A549 (cell line): ENCODE measurements around the gene AKR7A2. TPM values are rescaled to one million over a fixed set of nuclear protein-coding genes. Genes with fewer than 3 reads are reported as not detected.

Experiments
- ATAC-seq, 2 experiments: fragments of 200-7000 bp in 1 of 2; fragments of >200 bp in 1 of 2; cut with Nextera tagmentation in 1 of 2; cut with Tn5 transposase in 1 of 2; 3 replicates each; pipeline versions ENCODE4 v1.8.0 to v1.9.1; 2018 to 2020; ENCODE audit warnings: mild to moderate bottlenecking in 1 of 2, moderate library complexity in 1 of 2
- CTCF ChIA-PET: fragments of 300-600 bp; sonication (Branson Sonifier 250); formaldehyde crosslinking; extraction: SDS; loops from one replicate; lab custom pipeline; 2021; ENCODE audit warnings: antibody characterized with exemption, inconsistent platforms; lab: Yijun Ruan, JAX
- POLR2A ChIA-PET: fragments of 350-600 bp; formaldehyde crosslinking; extraction: SDS; loops from one replicate; lab custom pipeline; 2021; ENCODE audit warnings: antibody characterized with exemption, inconsistent platforms; lab: Yijun Ruan, JAX
- DNase-seq, 2 experiments: peaks; one replicate each; pipeline versions ENCODE4 v3.0.0 to v3.0.0-alpha.2; 2011 to 2016; ENCODE audit warnings: low read depth in 1 of 2, low spot score in 1 of 2
- FAIRE-seq: peaks from 2 replicates; lab custom pipeline; 2011; peaks lifted over from hg19 to GRCh38; lab: Jason Lieb, UNC
- H3K27ac ChIP-seq, 2 experiments: fragments of >200 bp; sonication (Bioruptor Twin); formaldehyde crosslinking; 3 replicates each; pipeline ENCODE4 v1.5.1; 2016 to 2017
- H3K4me1 ChIP-seq: fragments of >200 bp; sonication (Bioruptor Twin); formaldehyde crosslinking; 3 replicates; pipeline ENCODE4 v1.6.1; 2016
- H3K4me2 ChIP-seq: fragments of >200 bp; sonication (Bioruptor Twin); formaldehyde crosslinking; 3 replicates; pipeline ENCODE4 v1.6.1; 2016
- H3K4me3 ChIP-seq: fragments of >200 bp; sonication (Bioruptor Twin); formaldehyde crosslinking; 3 replicates; pipeline ENCODE4 v1.5.1; 2016
- H3K9me3 ChIP-seq: fragments of >200 bp; sonication (Bioruptor Twin); formaldehyde crosslinking; 3 replicates; pipeline ENCODE4 v1.6.1; 2016
- BCL3 ChIP-seq: fragments of >200 bp; sonication (Bioruptor Twin); formaldehyde crosslinking; IDR thresholded peaks from 3 replicates; pipeline ENCODE4 v1.6.1; 2016
- CEBPB ChIP-seq, 2 experiments: fragments of >200 bp in 1 of 2; sonication (Bioruptor Twin) in 1 of 2; formaldehyde crosslinking in 1 of 2; IDR thresholded peaks; 2 replicates each; pipeline ENCODE4 v1.6.1; 2012 to 2016
- CHD2 ChIP-seq: fragments of 150-350 bp; IDR thresholded peaks from 2 replicates; pipeline ENCODE4 v1.6.1; 2014; ENCODE audit warnings: low read length; ENCODE audit not compliant: partially characterized antibody
- CHD4 ChIP-seq: fragments of 200-600 bp; sonication (generic); IDR thresholded peaks from 2 replicates; pipeline ENCODE4 v1.6.1; 2016; ENCODE audit warnings: antibody characterized with exemption, mild to moderate bottlenecking, borderline replicate concordance
- EP300 ChIP-seq, 2 experiments: fragments of >200 bp; sonication (Bioruptor Twin); formaldehyde crosslinking; IDR thresholded peaks; 2 replicates in 1 of 2; 3 replicates in 1 of 2; pipeline ENCODE4 v1.6.1; 2016 to 2017
- FOSB ChIP-seq: fragments of 250-450 bp; sonication (Bioruptor Pico); IDR thresholded peaks from 2 replicates; pipeline ENCODE4 v1.5.0; 2020; ENCODE audit warnings: mild to moderate bottlenecking, moderate library complexity
- HDAC2 ChIP-seq: fragments of 200-600 bp; sonication (generic); IDR thresholded peaks from 2 replicates; pipeline ENCODE4 v1.6.1; 2016
- HOXB13 ChIP-seq: fragments of 250-450 bp; sonication (Bioruptor Pico); IDR thresholded peaks from 2 replicates; pipeline ENCODE4 v1.5.0; 2020; ENCODE audit warnings: low read depth, mild to moderate bottlenecking, moderate library complexity
- KDM1A ChIP-seq: fragments of 200-600 bp; sonication (generic); IDR thresholded peaks from 2 replicates; pipeline ENCODE4 v1.6.1; 2016; ENCODE audit warnings: low read depth, mild to moderate bottlenecking
- KDM5A ChIP-seq: fragments of 200-600 bp; sonication (generic); IDR thresholded peaks from 2 replicates; pipeline ENCODE4 v1.6.1; 2016; ENCODE audit warnings: antibody characterized with exemption, mild to moderate bottlenecking
- MAFK ChIP-seq: fragments of 450-650 bp; IDR thresholded peaks from 2 replicates; pipeline ENCODE4 v1.6.1; 2014; ENCODE audit not compliant: partially characterized antibody
- MYC ChIP-seq: IDR thresholded peaks from 2 replicates; pipeline ENCODE4 v1.6.1; 2012; ENCODE audit warnings: mild to moderate bottlenecking, inconsistent platforms, low read length, improper control_type of control experiment, borderline replicate concordance
- NR3C1 ChIP-seq: fragments of >200 bp; sonication (Bioruptor Twin); formaldehyde crosslinking; IDR thresholded peaks from 3 replicates; pipeline ENCODE4 v1.6.1; 2017
- POLR2A ChIP-seq: IDR thresholded peaks from 2 replicates; pipeline ENCODE4 v1.6.1; 2012; ENCODE audit warnings: mild to moderate bottlenecking, low read length
- RARB ChIP-seq: fragments of 250-450 bp; sonication (Bioruptor Pico); IDR thresholded peaks from 2 replicates; pipeline ENCODE4 v1.8.0; 2021; ENCODE audit warnings: mild to moderate bottlenecking, moderate library complexity
- REST ChIP-seq: fragments of 200-600 bp; sonication (generic); IDR thresholded peaks from 2 replicates; pipeline ENCODE4 v1.6.1; 2016; ENCODE audit warnings: antibody characterized with exemption, mild to moderate bottlenecking, moderate library complexity
- RNF2 ChIP-seq: fragments of 200-600 bp; sonication (generic); IDR thresholded peaks from 2 replicates; pipeline ENCODE4 v1.6.1; 2016; ENCODE audit warnings: low read depth, mild to moderate bottlenecking, antibody characterized with exemption, moderate library complexity, borderline replicate concordance
- ZFP36 ChIP-seq: fragments of 450-650 bp; IDR thresholded peaks from 2 replicates; pipeline ENCODE4 v1.6.1; 2014; ENCODE audit warnings: borderline replicate concordance; ENCODE audit not compliant: partially characterized antibody
- ZSCAN20 ChIP-seq: fragments of 250-450 bp; sonication (Bioruptor Pico); IDR thresholded peaks from 2 replicates; pipeline ENCODE4 v1.8.0; 2022; ENCODE audit warnings: mild to moderate bottlenecking, moderate library complexity
- WGBS: methylation state at CpG from one replicate; pipeline ENCODE4 v1.1.6; 2017; ENCODE audit errors: missing lambda C conversion rate; 5-methylcytosine and 5-hydroxymethylcytosine counted together
- polyA plus RNA-seq, 4 experiments: library from polyadenylated mRNA; depleted of rRNA in 3 of 4; stranded (reverse); fragments of >200 nt; fragmentation: RNase III in 1 of 4; extraction: RNeasy Plus Mini Kit Qiagen cat#74134 plus additional on column Dnase treatment in 1 of 4; gene quantifications; 2 replicates in 3 of 4; 3 replicates in 1 of 4; pipeline ENCODE4 v1.2.3, GENCODE V29; 2011 to 2017

The AKR7A2 gene
- polyA plus RNA-seq, 2 of the 4 experiments (the other 2 are of a cell fraction) = 22.2 to 31.4 TPM

GRCh38 chr1:19268445-19268844, 43.5 kb downstream of the AKR7A2 start:
- POLR2A ChIA-PET = no interaction called here
- CTCF ChIA-PET = interaction anchor here (1.1 to 1.5 kb wide), 2 partner anchors 15 to 393 kb away, joined by 3 to 5 read pairs; no protein-coding TSS in a partner anchor
- Histone ChIP-seq H3K27ac (no peak overlapping the region), H3K4me2 (no peak overlapping the region), H3K4me1 (no peaks in the 10 kb centered on the region), H3K4me3 (no peak overlapping the region), H3K9me3 (no peaks in the 10 kb centered on the region)
- TF ChIP-seq REST = no peak
- TF ChIP-seq RARB (CRISPR knock-in tag) = no peak
- no peak for TF ChIP-seq ZSCAN20
- TF ChIP-seq KDM5A = no peak
- TF ChIP-seq ZFP36 = no peak
- no peak for TF ChIP-seq CHD4
- TF ChIP-seq MYC = no peak
- TF ChIP-seq BCL3 = no peak
- no peak for TF ChIP-seq FOSB (CRISPR knock-in tag)
- no peak for TF ChIP-seq RNF2
- ATAC-seq (no peak), DNase-seq (no peak), FAIRE-seq (no peak)
- WGBS = 76% methylated on average over 10 of the region's 11 CpGs

- no peak for FAIRE-seq
- WGBS = 86% methylated on average over 5 of the region's 5 CpGs
These were observed 49.2 kb downstream of the AKR7A2 start for GRCh38 chr1:19262744-19263143.

More at GRCh38 chr1:19262744-19263143, 49.2 kb downstream of the AKR7A2 start:
- no peak for TF ChIP-seq MYC
- no peak for TF ChIP-seq HOXB13 (CRISPR knock-in tag)
- TF ChIP-seq MAFK = no peak
- TF ChIP-seq POLR2A = no peak
- TF ChIP-seq CHD2 = no peak
- TF ChIP-seq EP300 (IDR thresholded peaks at IDR 0.05) = no peak
- no peak for TF ChIP-seq HDAC2
- TF ChIP-seq NR3C1 = no peak
- no peak for TF ChIP-seq KDM1A
- no peak for TF ChIP-seq CEBPB (IDR thresholded peaks at IDR 0.05)
- TF ChIP-seq REST = no peak
- TF ChIP-seq, all 56 proteins: peak for 0
- no peaks in the 10 kb centered on the region for H3K4me1 ChIP-seq
- ChIA-PET POLR2A (no interaction called here), CTCF (interaction anchor here (1.9 kb wide), 1 partner anchor 22 kb away, joined by 10 read pairs; no protein-coding TSS in a partner anchor)
- H3K27ac ChIP-seq = no peak overlapping the region
- DNase-seq (no peak), ATAC-seq (peak in 1 of 2 experiments; percentile 16; a peak in 3 of 6 replicates)
- H3K4me2 ChIP-seq = no peak overlapping the region
- no peak overlapping the region for H3K4me3 ChIP-seq
- H3K9me3 ChIP-seq = no peaks in the 10 kb centered on the region
